Trophoblast cell (in vitro differentiated cells and primary cell): Measurements from ENCODE around the gene NUDCD2.
A peak's percentile ranks its signal among the peaks of the same experiment; 100 is the strongest.

Experiments used
- DNase-seq, 2 donors: peaks; one replicate each; pipeline ENCODE4 v3.0.0-alpha.2; 2016
- H2AFZ ChIP-seq: 2 replicates; pipeline ENCODE4 v1.6.1; 2013; ENCODE audit warnings: low read length, moderate library complexity, mild to moderate bottlenecking; ENCODE audit not compliant: insufficient read depth, poor library complexity
- H2AK5ac ChIP-seq: 2 replicates; pipeline ENCODE4 v1.6.1; 2013; ENCODE audit warnings: mild to moderate bottlenecking, low read length
- H2BK120ac ChIP-seq: 2 replicates; pipeline ENCODE4 v1.6.1; 2013; ENCODE audit warnings: low read length, mild to moderate bottlenecking, moderate library complexity; ENCODE audit not compliant: insufficient read depth, poor library complexity
- H2BK12ac ChIP-seq: 2 replicates; pipeline ENCODE4 v1.6.1; 2013; ENCODE audit warnings: mild to moderate bottlenecking, low read length, moderate library complexity
- H2BK5ac ChIP-seq: 2 replicates; pipeline ENCODE4 v1.6.1; 2013; ENCODE audit warnings: low read length, low read depth, moderate library complexity, mild to moderate bottlenecking; ENCODE audit not compliant: poor library complexity
- H3K14ac ChIP-seq: 2 replicates; pipeline ENCODE4 v1.6.1; 2013; ENCODE audit warnings: mild to moderate bottlenecking, low read length
- H3K18ac ChIP-seq: 2 replicates; pipeline ENCODE4 v1.6.1; 2013; ENCODE audit warnings: mild to moderate bottlenecking, low read length
- H3K23ac ChIP-seq: 2 replicates; pipeline ENCODE4 v1.6.1; 2013; ENCODE audit warnings: low read length
- H3K27ac ChIP-seq: 2 replicates; pipeline ENCODE4 v1.5.1; 2013; ENCODE audit warnings: low read depth, mild to moderate bottlenecking, inconsistent platforms, low read length, moderate library complexity
- H3K27me3 ChIP-seq: 2 replicates; pipeline ENCODE4 v1.6.1; 2013; ENCODE audit warnings: inconsistent platforms, mild to moderate bottlenecking, low read length, moderate library complexity; ENCODE audit not compliant: insufficient read depth
- H3K36me3 ChIP-seq, 2 experiments: 1 replicate in 1 of 2; 2 replicates in 1 of 2; pipeline ENCODE4 v1.6.1; 2013; ENCODE audit warnings: low read length in 2 of 2, mild to moderate bottlenecking in 2 of 2, moderate library complexity in 1 of 2; ENCODE audit not compliant: insufficient read depth in 2 of 2, control insufficient read depth in 1 of 2
- H3K4ac ChIP-seq: 2 replicates; pipeline ENCODE4 v1.6.1; 2013; ENCODE audit warnings: low read depth, mild to moderate bottlenecking, low read length, moderate library complexity
- H3K4me1 ChIP-seq, 2 experiments: 1 replicate in 1 of 2; 2 replicates in 1 of 2; pipeline ENCODE4 v1.6.1; 2013; ENCODE audit warnings: low read length in 2 of 2, mild to moderate bottlenecking in 2 of 2, moderate library complexity in 1 of 2; ENCODE audit not compliant: insufficient read depth in 2 of 2, control insufficient read depth in 1 of 2
- H3K4me2 ChIP-seq: 2 replicates; pipeline ENCODE4 v1.6.1; 2013; ENCODE audit warnings: inconsistent platforms, mild to moderate bottlenecking, low read length, moderate library complexity
- H3K4me3 ChIP-seq: 2 replicates; pipeline ENCODE4 v1.5.1; 2013; ENCODE audit warnings: mild to moderate bottlenecking, low read depth, low read length, inconsistent platforms
- H3K79me1 ChIP-seq: one replicate; pipeline ENCODE4 v1.6.1; 2013; ENCODE audit warnings: low read length
- H3K79me2 ChIP-seq: 2 replicates; pipeline ENCODE4 v1.6.1; 2013; ENCODE audit warnings: low read length, mild to moderate bottlenecking; ENCODE audit not compliant: control insufficient read depth, insufficient read depth, poor library complexity
- H3K9ac ChIP-seq: 2 replicates; pipeline ENCODE4 v1.6.1; 2013; ENCODE audit warnings: mild to moderate bottlenecking, low read length
- H3K9me3 ChIP-seq: 2 replicates; pipeline ENCODE4 v1.6.1; 2013; ENCODE audit warnings: low read depth, mild to moderate bottlenecking, control low read depth, inconsistent platforms, low read length; ENCODE audit not compliant: insufficient read depth
- H4K12ac ChIP-seq: 2 replicates; pipeline ENCODE4 v1.6.1; 2013; ENCODE audit warnings: low read depth, mild to moderate bottlenecking, low read length, moderate library complexity
- H4K8ac ChIP-seq: 2 replicates; pipeline ENCODE4 v1.6.1; 2013; ENCODE audit warnings: low read depth, mild to moderate bottlenecking, low read length, moderate library complexity
- H4K91ac ChIP-seq: one replicate; pipeline ENCODE4 v1.6.1; 2013; ENCODE audit warnings: low read depth, mild to moderate bottlenecking, low read length, moderate library complexity
- WGBS: extraction: QIAGEN DNeasy Blood & Tissue Kit; methylation state at CpG from one replicate; pipeline ENCODE4 v1.1.7; 2013; ENCODE audit warnings: missing lambda C conversion rate; ENCODE audit not compliant: insufficient read length, insufficient coverage; ENCODE audit errors: extremely low coverage; 5-methylcytosine and 5-hydroxymethylcytosine counted together

Gene NUDCD2

DNA sequence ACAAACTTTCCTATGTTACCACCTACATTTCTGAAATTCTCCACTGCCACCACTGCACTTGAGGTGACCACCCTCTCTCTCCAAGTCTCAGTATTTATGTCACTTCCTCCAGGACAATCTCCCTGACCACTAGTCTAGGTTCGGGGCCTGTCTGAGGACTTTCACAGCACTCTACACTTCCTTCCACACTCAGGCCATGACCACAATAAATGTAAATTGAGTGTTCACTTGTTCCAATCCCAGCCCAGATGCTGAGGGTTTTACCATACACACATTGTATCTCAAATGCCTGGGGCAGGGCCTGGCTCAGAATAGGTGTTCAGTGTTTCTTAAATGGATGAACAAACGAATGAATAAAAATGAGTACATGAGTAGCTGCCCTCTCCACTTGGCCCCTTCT is 49.4 kb downstream of the NUDCD2 start:
- Histone ChIP-seq H2BK5ac (no peak overlapping the region), H3K36me3 (no peaks in the 10 kb centered on the region), H3K14ac (no peak overlapping the region), H4K8ac (no peak overlapping the region), H3K27me3 (no peaks in the 10 kb centered on the region), H3K79me2 (no peaks in the 10 kb centered on the region), H3K27ac (no peak overlapping the region), H3K23ac (no peak overlapping the region), H2AFZ (no peak overlapping the region), H3K9me3 (no peaks in the 10 kb centered on the region), H3K4me1 (no peaks in the 10 kb centered on the region), H3K4me3 (no peak overlapping the region), H2AK5ac (no peak overlapping the region), H3K79me1 (no peaks in the 10 kb centered on the region), H3K18ac (no peak overlapping the region), H2BK120ac (no peak overlapping the region), H3K4ac (no peak overlapping the region), H4K12ac (no peak overlapping the region), H2BK12ac (no peak overlapping the region), H3K4me2 (no peak overlapping the region), H3K9ac (no peak overlapping the region), H4K91ac (no peak overlapping the region)
- DNase-seq: no peak
- WGBS: no CpG with 5 or more reads among the region's 2 CpGs

DNA sequence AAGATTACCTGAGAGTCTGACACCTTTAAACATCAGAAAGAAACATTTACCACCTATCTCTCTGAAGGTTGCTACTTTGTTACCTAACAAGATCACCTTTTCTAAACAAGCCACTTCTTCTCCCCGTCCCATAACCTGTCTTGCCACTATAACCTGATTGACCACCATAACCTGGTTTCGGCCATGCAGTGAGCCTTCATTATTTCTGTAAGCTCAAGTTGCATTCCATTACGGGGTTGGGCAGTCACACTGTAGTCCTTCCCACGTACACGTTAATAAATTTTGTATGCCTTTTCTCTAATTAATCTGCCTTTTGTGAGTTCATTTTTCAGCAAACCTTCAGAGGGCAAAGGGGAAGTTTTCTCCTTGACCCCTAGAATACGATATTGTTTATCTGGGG is 50.5 kb downstream of the NUDCD2 start:
- no peak overlapping the region for H4K91ac ChIP-seq
- H2BK120ac ChIP-seq: no peak overlapping the region
- H4K12ac ChIP-seq: no peak overlapping the region
- no peak overlapping the region for H3K4ac ChIP-seq
- H2AK5ac ChIP-seq: no peak overlapping the region
- no peak overlapping the region for H2AFZ ChIP-seq
- no peak overlapping the region for H3K4me2 ChIP-seq
- H3K9ac ChIP-seq: no peak overlapping the region
- no peaks in the 10 kb centered on the region for H3K27me3 ChIP-seq
- no peaks in the 10 kb centered on the region for H3K36me3 ChIP-seq
- H3K23ac ChIP-seq: no peak overlapping the region
- peak in 1 of 2 donors; percentile 8 for DNase-seq
- H3K4me3 ChIP-seq: no peak overlapping the region
- no peak overlapping the region for H2BK5ac ChIP-seq
- no peak overlapping the region for H3K27ac ChIP-seq
- H3K79me2 ChIP-seq: no peaks in the 10 kb centered on the region
- no peak overlapping the region for H2BK12ac ChIP-seq
- H4K8ac ChIP-seq: no peak overlapping the region
- no peaks in the 10 kb centered on the region for H3K79me1 ChIP-seq
- H3K14ac ChIP-seq: no peak overlapping the region
- H3K18ac ChIP-seq: no peak overlapping the region
- H3K9me3 ChIP-seq: no peaks in the 10 kb centered on the region
- no CpG with 5 or more reads among the region's 6 CpGs for WGBS
- H3K4me1 ChIP-seq: no peaks in the 10 kb centered on the region

DNA sequence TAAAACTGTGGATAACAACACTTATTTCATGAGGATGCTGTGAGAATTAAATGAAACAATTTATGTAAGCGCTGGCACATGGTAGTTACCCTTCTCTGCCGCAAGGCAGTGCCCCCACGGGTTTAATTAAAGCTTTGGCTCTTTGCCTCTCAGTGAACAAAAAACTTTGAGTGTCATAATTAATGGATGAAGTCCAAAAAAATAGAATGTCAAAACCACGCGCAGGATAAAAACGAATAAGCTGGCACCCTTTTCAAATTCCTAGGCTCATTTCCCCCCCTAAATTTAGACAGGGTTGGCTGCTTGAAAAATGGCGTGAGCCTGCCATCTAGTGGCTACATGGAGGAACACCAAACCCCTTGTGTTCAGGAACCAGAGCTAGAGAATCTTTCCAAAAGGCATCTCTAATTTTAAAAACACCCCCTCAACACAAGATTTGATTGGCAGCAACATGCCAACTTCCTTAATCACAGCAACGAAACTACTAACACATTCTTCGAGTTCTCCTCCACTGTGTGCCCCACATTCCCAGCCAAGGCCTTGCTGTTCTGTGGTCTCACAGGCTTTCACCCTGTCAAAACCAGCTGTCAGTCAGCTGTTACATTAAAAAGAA is 51.5 kb downstream of the NUDCD2 start:
- Histone ChIP-seq H3K9me3 (no peaks in the 10 kb centered on the region), H3K36me3 (no peaks in the 10 kb centered on the region), H2AFZ (no peak overlapping the region), H3K27me3 (no peaks in the 10 kb centered on the region), H3K23ac (no peak overlapping the region), H3K4me2 (no peak overlapping the region), H3K18ac (no peak overlapping the region), H4K8ac (no peak overlapping the region), H2AK5ac (no peak overlapping the region), H3K4me1 (no peaks in the 10 kb centered on the region), H3K4me3 (no peak overlapping the region), H2BK120ac (no peak overlapping the region), H3K9ac (no peak overlapping the region), H4K91ac (no peak overlapping the region), H2BK5ac (no peak overlapping the region), H4K12ac (no peak overlapping the region), H3K27ac (no peak overlapping the region), H3K14ac (no peak overlapping the region), H3K79me2 (no peaks in the 10 kb centered on the region), H2BK12ac (no peak overlapping the region), H3K79me1 (no peaks in the 10 kb centered on the region), H3K4ac (no peak overlapping the region)
- DNase-seq: peak; percentile 9 to 64
- no CpG with 5 or more reads among the region's 9 CpGs for WGBS

DNA sequence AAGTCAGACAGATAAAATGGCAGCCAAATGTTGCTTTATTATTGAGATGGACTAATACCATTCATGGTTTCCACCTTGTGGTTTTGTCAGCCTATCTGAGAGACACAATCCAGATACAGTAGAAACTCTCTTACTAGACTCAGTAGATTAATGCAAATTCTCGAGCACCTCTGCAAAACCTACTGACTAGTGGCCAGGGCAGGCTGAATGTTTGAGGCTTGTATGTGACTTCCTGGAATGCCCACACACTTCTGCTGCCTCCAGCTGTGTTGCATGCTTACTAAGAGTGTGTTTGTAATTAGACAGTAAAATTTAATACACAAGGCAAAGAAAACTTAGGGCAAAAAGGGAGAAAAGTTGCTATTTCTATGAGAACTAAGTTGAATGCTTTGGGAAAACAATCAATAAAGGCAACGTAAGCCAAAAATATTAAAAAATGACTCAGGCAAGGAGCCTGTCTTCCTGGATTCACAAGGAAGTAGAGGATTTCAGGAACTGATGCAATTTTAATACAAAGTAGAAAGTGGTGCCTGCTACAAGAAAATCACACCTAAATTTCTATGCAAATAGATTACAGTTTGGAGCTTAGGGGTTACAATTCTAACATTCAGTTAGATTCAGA is 52.8 kb downstream of the NUDCD2 start:
- Histone ChIP-seq H3K27me3 (no peaks in the 10 kb centered on the region), H4K8ac (no peak overlapping the region), H2BK5ac (no peak overlapping the region), H3K4me3 (no peak overlapping the region), H2AFZ (no peak overlapping the region), H3K23ac (no peak overlapping the region), H3K27ac (no peak overlapping the region), H3K18ac (no peak overlapping the region), H3K36me3 (no peaks in the 10 kb centered on the region), H4K91ac (no peak overlapping the region), H2BK12ac (no peak overlapping the region), H4K12ac (no peak overlapping the region), H3K9ac (no peak overlapping the region), H3K14ac (no peak overlapping the region), H3K9me3 (no peaks in the 10 kb centered on the region), H3K79me2 (no peaks in the 10 kb centered on the region), H2BK120ac (no peak overlapping the region), H3K79me1 (no peaks in the 10 kb centered on the region), H3K4me1 (no peaks in the 10 kb centered on the region), H3K4ac (no peak overlapping the region), H2AK5ac (no peak overlapping the region), H3K4me2 (no peak overlapping the region)
- no CpG with 5 or more reads among the region's 2 CpGs for WGBS
- DNase-seq: no peak
